BLaER1 treated with 17β-estradiol and CSF1 and Interleukin-3, amounts not matched to agents 10 nM and 100 nM (cell line): ENCODE results near the gene MAPK8IP3.

Source experiments
- H3K27ac ChIP-seq, 11 experiments: shearing (Covaris generic); formaldehyde crosslinking; 2 replicates each; pipeline ENCODE4 v1.8.1; 2022
- H3K27me3 ChIP-seq, 11 experiments: shearing (Covaris generic); formaldehyde crosslinking; 2 replicates each; pipeline ENCODE4 v1.8.1; 2022
- H3K36me3 ChIP-seq, 11 experiments: shearing (Covaris generic); formaldehyde crosslinking; 2 replicates each; pipeline ENCODE4 v1.8.1; 2022
- H3K4me1 ChIP-seq, 10 experiments: shearing (Covaris generic); formaldehyde crosslinking; 2 replicates each; pipeline ENCODE4 v1.8.1; 2022
- H3K4me2 ChIP-seq, 11 experiments: shearing (Covaris generic); formaldehyde crosslinking; 2 replicates each; pipeline ENCODE4 v1.8.1; 2022
- H3K4me3 ChIP-seq, 10 experiments: shearing (Covaris generic); formaldehyde crosslinking; 2 replicates each; pipeline ENCODE4 v1.8.1; 2022
- H3K9ac ChIP-seq, 11 experiments: shearing (Covaris generic); formaldehyde crosslinking; 2 replicates each; pipeline ENCODE4 v1.8.1; 2022
- H3K9me3 ChIP-seq, 11 experiments: shearing (Covaris generic); formaldehyde crosslinking; replicated peaks in 1 of 11; 2 replicates each; pipeline ENCODE4 v1.8.1; 2022
- H4K20me1 ChIP-seq, 11 experiments: shearing (Covaris generic); formaldehyde crosslinking; 2 replicates each; pipeline ENCODE4 v1.8.1; 2022
- Cebpa-rat ChIP-seq, 11 experiments: shearing (Covaris generic); IDR thresholded peaks; 2 replicates each; pipeline ENCODE4 v1.8.1; 2022

Gene MAPK8IP3

GRCh38 chr16:1674751-1675664 is 31.0 kb upstream of the MAPK8IP3 start:
- H3K9me3 ChIP-seq, result no peaks in the 10 kb centered on the region
- H3K4me1 ChIP-seq, result peaks cover 17 to 39% (median 23%) of the 10 kb centered on the region in 10 experiments
- H3K27me3 ChIP-seq, result no peaks in the 10 kb centered on the region
- 0 out of 22 replicates have a peak overlapping the region, but pooled peaks of 1 of the 11 experiments have one; percentile 7 for H3K27ac ChIP-seq
- no peak for TF ChIP-seq Cebpa-rat (IDR thresholded peaks at IDR 0.05)
- no peak overlapping the region for H3K4me3 ChIP-seq
- peak overlapping the region in 1 of 11 experiments; percentile 62; a peak in 1 of 22 replicates for H3K4me2 ChIP-seq
- peaks cover 50 to 62% (median 59%) of the 10 kb centered on the region in 11 experiments for H3K36me3 ChIP-seq
- H3K9ac ChIP-seq, result peak overlapping the region in 2 of 11 experiments; percentile 1 to 7; a peak in 1 of 22 replicates
- H4K20me1 ChIP-seq, result peaks cover 2 to 79% (median 39%) of the 10 kb centered on the region in 11 experiments; a peak in 19 of 22 replicates

GRCh38 chr16:1676661-1677060 is 29.3 kb upstream of the MAPK8IP3 start:
- 0 out of 22 replicates have a peak overlapping the region, but pooled peaks of 2 of the 11 experiments have one; percentile 13 to 14 for H3K9ac ChIP-seq
- H3K27me3 ChIP-seq, result no peaks in the 10 kb centered on the region
- 0 out of 22 replicates have a peak overlapping the region, but pooled peaks of 3 of the 11 experiments have one; percentile 8 to 63 (median 13) for H3K4me2 ChIP-seq
- H4K20me1 ChIP-seq, result peaks cover 18 to 85% (median 49%) of the 10 kb centered on the region in 11 experiments; a peak in 20 of 22 replicates
- peaks cover 36 to 60% (median 48%) of the 10 kb centered on the region in 11 experiments for H3K36me3 ChIP-seq
- H3K4me1 ChIP-seq, result peaks cover 28 to 56% (median 36%) of the 10 kb centered on the region in 10 experiments
- TF ChIP-seq Cebpa-rat (IDR thresholded peaks at IDR 0.05), result no peak
- H3K27ac ChIP-seq, result no peak overlapping the region
- no peak overlapping the region for H3K4me3 ChIP-seq
- no peaks in the 10 kb centered on the region for H3K9me3 ChIP-seq

- Histone ChIP-seq H3K36me3 (peaks cover 29 to 56% (median 42%) of the 10 kb centered on the region in 11 experiments), H4K20me1 (peaks cover 21 to 85% (median 54%) of the 10 kb centered on the region in 11 experiments; a peak in 20 of 22 replicates), H3K9me3 (no peaks in the 10 kb centered on the region), H3K27ac (no peak overlapping the region), H3K4me2 (peak overlapping the region; percentile 63 to 97 (median 87); a peak in 21 of 22 replicates), H3K9ac (peak overlapping the region in 4 of 11 experiments; percentile 35 to 95 (median 87); a peak in 3 of 22 replicates), H3K4me1 (peaks cover 28 to 57% (median 36%) of the 10 kb centered on the region in 10 experiments), H3K27me3 (no peaks in the 10 kb centered on the region), H3K4me3 (peak overlapping the region in 9 of 10 experiments; percentile 77 to 89 (median 82); a peak in 15 of 20 replicates)
- no peak for TF ChIP-seq Cebpa-rat (IDR thresholded peaks at IDR 0.05)
Measured at GRCh38 chr16:1677339-1677738, 28.7 kb upstream of the MAPK8IP3 start.

GRCh38 chr16:1677942-1678499 is 28.0 kb upstream of the MAPK8IP3 start, which contains the start of gene JPT2:
Gene JPT2, plus strand, starts transcription at chr16:1678279. Its CDS starts 34 bp downstream, at chr16:1678313.
- Histone ChIP-seq H3K9ac (peak within 1 kb of the TSS; percentile 78 to 95 (median 86)), H4K20me1 (peaks cover 21 to 85% (median 61%) of the 10 kb centered on the region in 11 experiments; a peak in 20 of 22 replicates), H3K27me3 (no peaks in the 10 kb centered on the region), H3K27ac (peak within 1 kb of the TSS in 10 of 11 experiments; percentile 52 to 92 (median 84); a peak in 21 of 22 replicates), H3K36me3 (peaks cover 23 to 56% (median 37%) of the 10 kb centered on the region in 11 experiments), H3K4me2 (peak within 1 kb of the TSS; percentile 77 to 98 (median 93)), H3K4me1 (peaks cover 28 to 57% (median 36%) of the 10 kb centered on the region in 10 experiments), H3K9me3 (no peaks in the 10 kb centered on the region), H3K4me3 (peak within 1 kb of the TSS; percentile 77 to 89 (median 82))
- TF ChIP-seq Cebpa-rat (IDR thresholded peaks at IDR 0.05), result no peak

- H3K9me3 ChIP-seq, result no peaks in the 10 kb centered on the region
- peak overlapping the region; percentile 77 to 89 (median 82) for H3K4me3 ChIP-seq
- peaks cover 28 to 57% (median 36%) of the 10 kb centered on the region in 10 experiments for H3K4me1 ChIP-seq
- H3K9ac ChIP-seq, result peak overlapping the region; percentile 78 to 95 (median 86)
- peaks cover 21 to 56% (median 37%) of the 10 kb centered on the region in 11 experiments for H3K36me3 ChIP-seq
- peaks cover 21 to 85% (median 64%) of the 10 kb centered on the region in 11 experiments; a peak in 20 of 22 replicates for H4K20me1 ChIP-seq
- H3K27ac ChIP-seq, result peak overlapping the region in 10 of 11 experiments; percentile 52 to 92 (median 84); a peak in 21 of 22 replicates
- TF ChIP-seq Cebpa-rat (IDR thresholded peaks at IDR 0.05), result no peak
- H3K27me3 ChIP-seq, result no peaks in the 10 kb centered on the region
- peak overlapping the region; percentile 77 to 98 (median 93) for H3K4me2 ChIP-seq
Measured at GRCh38 chr16:1678500-1679098, 27.4 kb upstream of the MAPK8IP3 start.

GRCh38 chr16:1680361-1680760 is 25.6 kb upstream of the MAPK8IP3 start:
- peak overlapping the region in 1 of 11 experiments; percentile 20; a peak in 1 of 22 replicates for H3K27ac ChIP-seq
- peak overlapping the region; percentile 77 to 98 (median 93); a peak in 21 of 22 replicates for H3K4me2 ChIP-seq
- peaks cover 21 to 90% (median 72%) of the 10 kb centered on the region in 11 experiments; a peak in 20 of 22 replicates for H4K20me1 ChIP-seq
- no peak for TF ChIP-seq Cebpa-rat (IDR thresholded peaks at IDR 0.05)
- no peaks in the 10 kb centered on the region for H3K27me3 ChIP-seq
- H3K9ac ChIP-seq, result peak overlapping the region in 5 of 11 experiments; percentile 18 to 95 (median 37); a peak in 7 of 22 replicates
- H3K4me3 ChIP-seq, result 0 out of 20 replicates have a peak overlapping the region, but pooled peaks of 1 of the 10 experiments have one; percentile 19
- peaks cover 28 to 56% (median 34%) of the 10 kb centered on the region in 10 experiments for H3K4me1 ChIP-seq
- peaks cover 20 to 56% (median 37%) of the 10 kb centered on the region in 11 experiments for H3K36me3 ChIP-seq
- no peaks in the 10 kb centered on the region for H3K9me3 ChIP-seq

GRCh38 chr16:1681032-1681431 is 25.0 kb upstream of the MAPK8IP3 start:
- peak overlapping the region in 2 of 11 experiments; percentile 2 to 18; a peak in 2 of 22 replicates for H3K9ac ChIP-seq
- peaks cover 27 to 56% (median 37%) of the 10 kb centered on the region in 11 experiments for H3K36me3 ChIP-seq
- peaks cover 21 to 91% (median 78%) of the 10 kb centered on the region in 11 experiments; a peak in 20 of 22 replicates for H4K20me1 ChIP-seq
- peak overlapping the region; percentile 10 to 97 (median 91); a peak in 17 of 22 replicates for H3K4me2 ChIP-seq
- 0 out of 22 replicates have a peak overlapping the region, but pooled peaks of 1 of the 11 experiments have one; percentile 20 for H3K27ac ChIP-seq
- no peak overlapping the region for H3K4me3 ChIP-seq
- no peaks in the 10 kb centered on the region for H3K27me3 ChIP-seq
- peaks cover 26 to 49% (median 34%) of the 10 kb centered on the region in 10 experiments for H3K4me1 ChIP-seq
- TF ChIP-seq Cebpa-rat (IDR thresholded peaks at IDR 0.05), result no peak
- no peaks in the 10 kb centered on the region for H3K9me3 ChIP-seq
